HG02588 (cell line): ENCODE data around the gene ANK3.

Source experiments
- ATAC-seq: cut with Tn5 transposase; IDR thresholded peaks from one replicate; pipeline ENCODE4 v1.9.1; 2021; ENCODE audit warnings: mild to moderate bottlenecking, moderate library complexity; ENCODE audit not compliant: unreplicated experiment

ANK3 gene

GRCh38 chr10:60003651-60004523, 385.8 kb downstream of the ANK3 start:
- ATAC-seq: no peak

- no peak for ATAC-seq
Observed at GRCh38 chr10:60000747-60001146, 388.9 kb downstream of the ANK3 start.

GRCh38 chr10:59997827-59998525, 391.7 kb downstream of the ANK3 start:
- no peak for ATAC-seq

- no peak for ATAC-seq
Observed at GRCh38 chr10:59995862-59996261, 393.8 kb downstream of the ANK3 start.

- ATAC-seq: no peak
Observed at GRCh38 chr10:59993931-59994330, 395.7 kb downstream of the ANK3 start.

- no peak for ATAC-seq
Observed at GRCh38 chr10:59991661-59992060, 398.0 kb downstream of the ANK3 start.

- no peak for ATAC-seq
Observed at GRCh38 chr10:59991117-59991516, 398.6 kb downstream of the ANK3 start.

- ATAC-seq: no peak
Observed at GRCh38 chr10:59985639-59986038, 404.0 kb downstream of the ANK3 start.

GRCh38 chr10:59984415-59984814, 405.3 kb downstream of the ANK3 start:
- no peak for ATAC-seq

- no peak for ATAC-seq
Observed at GRCh38 chr10:59980356-59980755, 409.3 kb downstream of the ANK3 start.

- no peak for ATAC-seq
Observed at GRCh38 chr10:59977486-59977885, 412.2 kb downstream of the ANK3 start.

- ATAC-seq: no peak
Observed at GRCh38 chr10:59976909-59977308, 412.8 kb downstream of the ANK3 start.
